ENCODE results near the gene CPSF4. TPM values are rescaled to one million over a fixed set of nuclear protein-coding genes. Genes with fewer than 3 reads are reported as not detected.

CPSF4 gene
- polyA plus RNA-seq, 1 donor from 2014 or later: 209 TPM

DNA sequence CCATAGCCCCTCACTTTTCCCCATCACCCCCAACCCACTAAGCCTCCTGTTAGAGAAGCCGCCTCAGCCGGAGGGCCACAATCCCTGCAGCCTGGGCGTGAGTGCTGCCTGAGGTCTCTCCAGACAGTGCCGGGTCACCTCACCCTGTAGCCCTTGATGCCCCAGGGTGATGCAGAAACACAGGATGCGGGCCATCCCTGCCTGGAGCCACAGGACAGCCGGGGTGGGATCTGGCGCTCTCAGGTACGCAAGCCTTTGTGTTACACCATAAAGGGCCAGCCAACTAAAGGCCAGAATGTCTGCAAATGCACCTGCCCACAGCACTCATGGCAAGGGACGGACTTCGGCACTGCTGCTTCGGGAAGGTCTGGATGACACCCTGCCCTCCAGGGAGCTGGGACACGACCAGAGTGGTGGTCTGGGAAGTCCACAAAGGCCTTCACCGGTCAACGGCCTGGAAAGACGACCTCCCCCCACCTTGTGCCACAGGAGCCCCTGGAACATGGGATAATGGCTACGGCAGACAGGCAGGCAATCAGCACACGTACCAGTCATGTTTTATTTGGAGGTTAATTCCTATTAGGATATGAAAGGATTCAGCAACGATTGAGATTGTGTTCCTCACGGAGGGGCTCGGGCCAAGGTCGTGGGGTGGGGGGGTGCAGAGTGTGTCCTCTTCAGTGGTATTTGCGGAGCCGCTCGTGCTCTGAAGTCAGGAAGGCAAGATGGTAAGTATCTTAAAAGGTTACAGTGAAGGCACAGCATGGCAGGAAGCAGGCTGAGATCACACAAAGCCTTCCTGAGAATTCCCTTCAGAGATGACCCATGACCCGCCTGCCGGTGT lies 19.1 kb downstream of the CPSF4 start:
- Histone ChIP-seq H3K36me3 (ENCODE audit: insufficient read depth, low read length) (no peaks in the 10 kb centered on the region), H3K27ac (ENCODE audit: low read length) (no peak overlapping the region)

DNA sequence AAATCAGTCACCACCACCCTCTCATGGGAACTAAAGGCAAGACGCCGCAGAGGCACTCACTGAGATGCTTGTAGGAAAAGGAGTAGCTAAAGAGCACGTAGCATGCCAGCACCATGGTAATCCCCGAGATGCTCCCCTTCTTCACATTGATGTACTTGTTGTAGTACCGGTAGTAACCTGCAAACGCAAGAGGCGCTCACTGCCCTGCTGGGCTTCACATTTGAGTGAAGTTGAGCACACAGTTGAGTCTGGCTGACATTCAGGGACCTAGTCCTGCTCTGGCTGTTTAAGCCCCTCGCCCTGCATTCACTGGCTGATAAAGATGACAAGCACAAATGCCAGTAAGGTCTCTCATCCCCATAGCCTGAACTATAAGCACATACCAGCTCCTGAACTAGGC lies 20.3 kb downstream of the CPSF4 start:
- H3K9me3 ChIP-seq (ENCODE audit: low read length): no peaks in the 10 kb centered on the region
- no peaks in the 10 kb centered on the region for H3K9me2 ChIP-seq (ENCODE audit: insufficient read depth, low read length)
- peaks cover 28% of the 10 kb centered on the region for H3K79me2 ChIP-seq (replicated peaks; ENCODE audit: insufficient read depth, low read length)
- TF ChIP-seq, protein P1, sequence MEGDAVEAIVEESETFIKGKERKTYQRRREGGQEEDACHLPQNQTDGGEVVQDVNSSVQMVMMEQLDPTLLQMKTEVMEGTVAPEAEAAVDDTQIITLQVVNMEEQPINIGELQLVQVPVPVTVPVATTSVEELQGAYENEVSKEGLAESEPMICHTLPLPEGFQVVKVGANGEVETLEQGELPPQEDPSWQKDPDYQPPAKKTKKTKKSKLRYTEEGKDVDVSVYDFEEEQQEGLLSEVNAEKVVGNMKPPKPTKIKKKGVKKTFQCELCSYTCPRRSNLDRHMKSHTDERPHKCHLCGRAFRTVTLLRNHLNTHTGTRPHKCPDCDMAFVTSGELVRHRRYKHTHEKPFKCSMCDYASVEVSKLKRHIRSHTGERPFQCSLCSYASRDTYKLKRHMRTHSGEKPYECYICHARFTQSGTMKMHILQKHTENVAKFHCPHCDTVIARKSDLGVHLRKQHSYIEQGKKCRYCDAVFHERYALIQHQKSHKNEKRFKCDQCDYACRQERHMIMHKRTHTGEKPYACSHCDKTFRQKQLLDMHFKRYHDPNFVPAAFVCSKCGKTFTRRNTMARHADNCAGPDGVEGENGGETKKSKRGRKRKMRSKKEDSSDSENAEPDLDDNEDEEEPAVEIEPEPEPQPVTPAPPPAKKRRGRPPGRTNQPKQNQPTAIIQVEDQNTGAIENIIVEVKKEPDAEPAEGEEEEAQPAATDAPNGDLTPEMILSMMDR (IDR thresholded peaks at IDR 0.05; ENCODE audit: poor library complexity, severe bottlenecking): peak; percentile 37
- TF ChIP-seq POLR2AphosphoS5 (IDR thresholded peaks at IDR 0.05): no peak
- no peak overlapping the region for H3K4me3 ChIP-seq (ENCODE audit: low read length)
- H2AFZ ChIP-seq (ENCODE audit: low read depth, low read length): no peak overlapping the region
- no peaks in the 10 kb centered on the region for H3F3A ChIP-seq (ENCODE audit: insufficient read depth, low read length, poor library complexity, severe bottlenecking)
- H3K4me2 ChIP-seq (ENCODE audit: low read length): no peak overlapping the region
- H3K27me3 ChIP-seq (ENCODE audit: insufficient read depth, low read depth, low read length): no peaks in the 10 kb centered on the region
- H3K9ac ChIP-seq (ENCODE audit: low read length): no peak overlapping the region
- no peaks in the 10 kb centered on the region for H3K36me3 ChIP-seq (ENCODE audit: insufficient read depth, low read length)
- no peaks in the 10 kb centered on the region for H4K20me1 ChIP-seq (ENCODE audit: insufficient read depth)
- H3K27ac ChIP-seq (ENCODE audit: low read length): no peak overlapping the region

More for the DNA sequence above, 19.1 kb downstream of the CPSF4 start:
- Histone ChIP-seq H3K4me2 (ENCODE audit: low read length) (no peak overlapping the region), H3F3A (ENCODE audit: insufficient read depth, low read length, poor library complexity, severe bottlenecking) (no peaks in the 10 kb centered on the region), H3K9ac (ENCODE audit: low read length) (no peak overlapping the region), H3K9me3 (ENCODE audit: low read length) (no peaks in the 10 kb centered on the region), H3K4me3 (ENCODE audit: low read length) (no peak overlapping the region), H3K27me3 (ENCODE audit: insufficient read depth, low read depth, low read length) (no peaks in the 10 kb centered on the region), H3K79me2 (replicated peaks; ENCODE audit: insufficient read depth, low read length) (peaks cover 16% of the 10 kb centered on the region), H2AFZ (ENCODE audit: low read depth, low read length) (no peak overlapping the region), H3K9me2 (ENCODE audit: insufficient read depth, low read length) (no peaks in the 10 kb centered on the region), H4K20me1 (ENCODE audit: insufficient read depth) (no peaks in the 10 kb centered on the region)
- TF ChIP-seq POLR2AphosphoS5 (IDR thresholded peaks at IDR 0.05) (no peak), RAD21 (conservative IDR thresholded peaks at IDR 0.05) (no peak), EP300 (conservative IDR thresholded peaks at IDR 0.05; ENCODE audit: poor library complexity, severe bottlenecking) (no peak), MXI1 (conservative IDR thresholded peaks at IDR 0.05; ENCODE audit: poor library complexity, severe bottlenecking) (no peak), TAF1 (IDR thresholded peaks at IDR 0.05; ENCODE audit: low read depth) (no peak), SMC3 (conservative IDR thresholded peaks at IDR 0.05; ENCODE audit: poor library complexity) (no peak), EZH2 (IDR thresholded peaks at IDR 0.05; ENCODE audit: borderline replicate concordance, insufficient read depth, low read length, poor library complexity, severe bottlenecking) (no peak)
- TF ChIP-seq, protein P1 (IDR thresholded peaks at IDR 0.05; ENCODE audit: poor library complexity, severe bottlenecking): no peak
- TF ChIP-seq, protein P2, sequence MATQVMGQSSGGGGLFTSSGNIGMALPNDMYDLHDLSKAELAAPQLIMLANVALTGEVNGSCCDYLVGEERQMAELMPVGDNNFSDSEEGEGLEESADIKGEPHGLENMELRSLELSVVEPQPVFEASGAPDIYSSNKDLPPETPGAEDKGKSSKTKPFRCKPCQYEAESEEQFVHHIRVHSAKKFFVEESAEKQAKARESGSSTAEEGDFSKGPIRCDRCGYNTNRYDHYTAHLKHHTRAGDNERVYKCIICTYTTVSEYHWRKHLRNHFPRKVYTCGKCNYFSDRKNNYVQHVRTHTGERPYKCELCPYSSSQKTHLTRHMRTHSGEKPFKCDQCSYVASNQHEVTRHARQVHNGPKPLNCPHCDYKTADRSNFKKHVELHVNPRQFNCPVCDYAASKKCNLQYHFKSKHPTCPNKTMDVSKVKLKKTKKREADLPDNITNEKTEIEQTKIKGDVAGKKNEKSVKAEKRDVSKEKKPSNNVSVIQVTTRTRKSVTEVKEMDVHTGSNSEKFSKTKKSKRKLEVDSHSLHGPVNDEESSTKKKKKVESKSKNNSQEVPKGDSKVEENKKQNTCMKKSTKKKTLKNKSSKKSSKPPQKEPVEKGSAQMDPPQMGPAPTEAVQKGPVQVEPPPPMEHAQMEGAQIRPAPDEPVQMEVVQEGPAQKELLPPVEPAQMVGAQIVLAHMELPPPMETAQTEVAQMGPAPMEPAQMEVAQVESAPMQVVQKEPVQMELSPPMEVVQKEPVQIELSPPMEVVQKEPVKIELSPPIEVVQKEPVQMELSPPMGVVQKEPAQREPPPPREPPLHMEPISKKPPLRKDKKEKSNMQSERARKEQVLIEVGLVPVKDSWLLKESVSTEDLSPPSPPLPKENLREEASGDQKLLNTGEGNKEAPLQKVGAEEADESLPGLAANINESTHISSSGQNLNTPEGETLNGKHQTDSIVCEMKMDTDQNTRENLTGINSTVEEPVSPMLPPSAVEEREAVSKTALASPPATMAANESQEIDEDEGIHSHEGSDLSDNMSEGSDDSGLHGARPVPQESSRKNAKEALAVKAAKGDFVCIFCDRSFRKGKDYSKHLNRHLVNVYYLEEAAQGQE (IDR thresholded peaks at IDR 0.05; ENCODE audit: borderline replicate concordance): no peak

Data from neural cell (in vitro differentiated cells).